Myocyte (in vitro differentiated cells): ENCODE results near the gene SPESP1. TPM values are rescaled to one million over a fixed set of nuclear protein-coding genes. Genes with fewer than 3 reads are reported as not detected.
"Not testable (repeated sequence)": the region's sequence is repeated elsewhere in the genome, so short reads cannot be mapped to it uniquely, and the experiment has no call there.

Experiments used
- DNase-seq: peaks from one replicate; pipeline ENCODE4 v3.0.0-alpha.2; 2012; ENCODE audit warnings: low read depth
- total RNA-seq: library from RNA; depleted of rRNA; stranded (reverse); fragments of >200 nt; gene quantifications from 2 replicates; pipeline ENCODE4 v1.2.3, GENCODE V29; 2014

The SPESP1 gene
- total RNA-seq, 1 donor from 2014 or later = 13.8 TPM

DNA sequence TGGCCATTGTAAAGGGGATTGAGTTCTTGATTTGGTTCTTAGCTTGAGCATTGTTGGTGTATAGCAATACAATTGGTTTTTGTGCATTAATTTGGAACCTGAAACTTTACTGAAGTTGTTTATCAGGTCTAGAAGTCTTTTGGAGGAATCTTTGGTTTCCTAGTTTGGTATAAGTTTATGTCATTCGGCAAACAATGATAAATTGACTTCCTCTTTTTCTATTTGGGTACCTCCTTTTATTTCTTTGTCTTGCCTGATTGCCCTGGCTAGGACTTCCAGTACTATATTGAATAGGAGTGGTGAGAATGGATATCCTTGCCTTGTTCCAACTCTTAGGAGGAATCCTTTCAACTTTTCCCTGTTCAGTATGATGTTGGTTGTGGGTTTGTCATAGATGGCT is 32.1 kb downstream of the SPESP1 start:
- DNase-seq = no peak

DNA sequence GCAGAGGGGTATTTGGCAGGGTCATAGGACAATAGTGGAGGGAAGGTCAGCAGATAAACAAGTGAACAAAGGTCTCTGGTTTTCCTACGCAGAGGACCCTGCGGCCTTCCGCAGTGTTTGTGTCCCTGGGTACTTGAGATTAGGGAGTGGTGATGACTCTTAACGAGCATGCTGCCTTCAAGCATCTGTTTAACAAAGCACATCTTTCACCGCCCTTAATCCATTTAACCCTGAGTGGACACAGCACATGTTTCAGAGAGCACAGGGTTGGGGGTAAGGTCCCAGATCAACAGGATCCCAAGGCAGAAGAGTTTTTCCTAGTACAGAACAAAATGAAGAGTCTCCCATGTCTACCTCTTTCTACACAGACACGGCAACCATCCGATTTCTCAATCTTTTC is 33.4 kb downstream of the SPESP1 start:
- not testable (repeated sequence) for DNase-seq

DNA sequence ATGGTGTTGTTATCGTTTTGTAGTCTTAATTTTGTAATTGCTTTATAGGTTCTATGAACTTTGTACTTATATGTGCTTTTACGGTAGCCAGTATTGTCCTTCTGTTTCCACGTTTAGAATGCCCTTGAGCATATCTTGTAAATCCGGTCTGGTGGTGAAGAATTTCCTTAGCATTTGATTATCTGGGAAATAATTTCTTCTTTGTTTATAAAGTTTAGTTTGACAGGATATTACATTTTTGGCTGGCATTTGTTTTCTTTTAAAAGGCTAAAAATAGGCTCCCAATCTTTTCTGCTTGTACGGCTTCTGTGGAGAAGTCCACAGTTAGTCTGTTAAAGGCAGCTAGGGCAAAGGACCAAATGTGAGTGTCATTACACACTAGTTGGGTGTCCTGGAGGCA is 36.7 kb downstream of the SPESP1 start:
- DNase-seq = no peak

DNA sequence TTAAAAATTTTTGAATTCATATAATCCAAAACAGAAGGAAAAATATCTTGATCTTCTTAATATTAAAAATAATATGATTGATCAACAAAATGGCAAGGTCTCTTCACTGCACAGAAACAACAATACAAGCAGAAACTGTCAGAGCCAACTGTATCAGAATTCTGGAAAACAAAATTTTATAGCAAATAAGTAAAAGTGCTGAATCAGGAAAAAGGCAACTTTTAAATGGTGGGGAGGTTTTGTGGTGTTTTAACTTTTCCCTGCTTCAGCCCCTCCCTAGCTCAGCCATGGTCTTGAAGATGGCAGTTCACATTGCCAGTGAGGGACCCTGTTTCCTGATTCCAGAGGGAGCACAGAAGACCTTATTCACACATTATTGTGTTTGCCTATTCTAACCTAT is 37.6 kb downstream of the SPESP1 start:
- no peak for DNase-seq

DNA sequence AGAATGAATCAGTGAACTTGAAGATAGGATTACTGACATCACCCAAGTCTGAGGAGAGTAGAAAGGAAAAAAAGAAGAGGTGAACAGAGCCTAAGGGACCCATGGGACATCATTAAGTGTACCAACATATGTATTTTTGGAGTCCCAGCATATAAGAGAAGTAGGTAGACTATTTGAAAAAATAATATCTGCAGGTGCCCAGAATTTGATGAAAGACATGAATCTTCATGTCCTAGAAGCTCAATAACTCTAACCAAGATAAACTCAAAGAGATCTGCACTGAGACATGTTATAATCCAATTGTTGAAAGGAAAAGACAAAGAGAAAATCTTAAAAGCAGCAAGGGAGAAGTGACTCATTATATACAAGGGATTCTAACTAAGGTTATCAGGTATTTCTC is 39.0 kb downstream of the SPESP1 start:
- DNase-seq = no peak

DNA sequence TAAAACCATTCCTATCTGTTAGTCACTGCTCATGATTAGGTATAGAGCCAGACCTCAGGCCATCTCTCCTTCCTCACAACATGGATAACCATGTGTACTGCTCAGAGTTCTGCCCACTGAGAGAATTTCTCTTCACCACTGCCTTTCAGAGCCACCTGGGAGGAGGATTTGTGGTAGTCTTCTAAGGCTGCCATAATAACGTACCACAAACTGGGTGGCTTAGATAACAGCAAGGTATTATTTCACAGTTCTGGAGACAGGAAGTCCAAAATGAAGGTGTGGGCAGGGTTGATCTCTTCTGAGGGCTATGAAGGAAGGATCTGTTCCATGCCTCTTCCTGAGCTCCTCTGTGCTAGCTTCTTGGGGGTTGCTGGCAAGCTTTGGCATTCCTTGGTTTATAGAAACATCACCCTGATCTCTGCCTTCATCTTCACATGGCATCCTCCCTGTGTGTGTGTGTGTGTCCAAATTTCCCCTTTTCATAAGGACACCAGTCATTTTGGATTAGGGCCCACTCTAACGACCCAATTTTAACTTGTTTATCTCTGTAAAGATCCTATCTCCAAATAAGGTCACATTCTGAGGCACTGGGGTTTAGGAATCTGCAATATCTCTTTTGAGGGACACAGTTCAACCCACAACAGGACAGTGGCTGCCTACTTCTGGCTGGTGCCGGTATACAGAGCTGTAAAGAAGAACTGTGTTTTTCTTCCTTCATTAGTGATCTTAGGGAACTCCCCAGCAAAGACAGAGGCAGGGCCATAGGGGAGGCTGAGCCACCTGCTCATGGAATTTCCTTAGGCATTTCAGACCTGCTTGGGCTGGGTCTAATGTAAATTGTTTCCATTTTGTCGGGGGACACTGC is 42.1 kb downstream of the SPESP1 start:
- DNase-seq = no peak

DNA sequence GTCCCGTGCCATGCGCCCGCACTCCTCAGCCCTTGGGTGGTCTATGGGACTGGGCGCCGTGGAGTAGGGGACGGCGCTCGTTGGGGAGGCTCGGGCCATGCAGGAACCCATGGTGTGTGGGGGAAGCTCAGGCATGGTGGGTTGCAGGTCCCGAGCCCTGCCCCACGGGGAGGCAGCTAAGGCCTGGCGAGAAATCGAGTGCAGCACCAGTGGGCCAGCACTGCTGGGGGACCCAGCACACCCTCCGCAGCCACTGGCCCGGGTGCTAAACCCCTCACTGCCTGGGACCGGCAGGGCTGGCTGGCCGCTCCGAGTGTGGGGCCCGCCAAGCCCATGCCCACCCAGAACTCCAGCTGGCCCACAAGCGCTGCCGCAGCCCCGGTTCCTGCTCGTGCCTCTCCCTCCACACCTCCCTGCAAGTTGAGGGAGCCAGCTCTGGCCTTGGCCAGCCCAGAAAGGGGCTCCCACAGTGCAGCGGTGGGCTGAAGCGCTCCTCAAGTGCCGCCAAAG is 45.4 kb downstream of the SPESP1 start:
- not testable (repeated sequence) for DNase-seq

DNA sequence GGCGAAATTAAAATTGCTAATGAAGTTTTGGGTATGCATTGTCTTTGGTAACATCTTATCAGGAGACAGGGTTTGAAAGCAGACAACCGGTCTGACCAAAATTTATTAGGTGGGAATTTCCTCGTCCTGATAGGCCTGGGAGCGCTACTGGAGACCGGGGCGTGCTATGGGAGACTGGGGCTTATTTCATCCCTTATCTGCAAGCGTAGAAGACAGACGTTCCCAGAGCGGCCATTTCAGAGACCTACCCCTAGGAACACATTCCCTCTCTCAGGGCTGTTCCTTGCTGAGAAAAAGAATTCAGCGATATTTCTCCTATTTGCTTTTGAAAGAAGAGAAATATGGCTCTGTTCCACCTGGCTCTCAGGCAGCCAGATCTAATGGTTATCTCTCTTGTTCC is 47.1 kb downstream of the SPESP1 start:
- DNase-seq = not testable (repeated sequence)

DNA sequence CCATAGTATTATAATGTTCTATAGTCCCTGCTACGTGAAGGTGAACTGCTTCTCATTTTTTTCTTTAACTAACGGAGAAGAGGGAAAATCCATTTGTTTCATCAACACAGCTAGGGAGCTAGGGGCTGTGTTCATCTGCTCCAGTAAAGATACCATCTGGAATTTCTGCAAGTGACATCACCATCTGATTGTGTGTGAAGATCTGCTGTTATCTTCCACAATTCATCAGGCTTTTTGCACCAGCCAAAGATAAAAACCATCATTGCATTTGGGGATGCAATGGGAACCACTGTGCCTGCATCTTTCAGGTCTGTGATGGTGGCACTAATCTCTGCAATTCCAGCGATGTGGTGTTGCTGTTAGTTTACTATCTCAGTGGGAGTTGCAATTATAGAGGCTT is 48.7 kb downstream of the SPESP1 start:
- no peak for DNase-seq

DNA sequence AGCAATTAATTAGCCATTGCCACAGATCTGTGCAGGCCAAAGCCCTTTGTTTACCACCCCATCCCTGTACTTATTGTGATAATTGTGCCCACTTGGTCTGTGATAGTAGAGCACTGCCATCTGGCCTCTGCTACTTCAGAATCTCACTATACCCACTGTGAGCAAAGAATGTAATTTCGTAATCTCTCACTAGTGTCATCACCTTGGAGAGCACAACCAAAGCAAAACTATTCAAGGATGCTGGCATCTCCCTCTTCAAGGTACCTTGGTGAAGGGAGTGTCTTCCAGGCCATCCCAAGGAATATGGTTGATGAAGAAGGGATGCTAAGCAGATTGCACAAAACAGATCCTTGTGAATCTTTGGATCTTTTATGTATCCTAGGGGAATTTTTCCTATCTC is 49.5 kb downstream of the SPESP1 start:
- no peak for DNase-seq

DNA sequence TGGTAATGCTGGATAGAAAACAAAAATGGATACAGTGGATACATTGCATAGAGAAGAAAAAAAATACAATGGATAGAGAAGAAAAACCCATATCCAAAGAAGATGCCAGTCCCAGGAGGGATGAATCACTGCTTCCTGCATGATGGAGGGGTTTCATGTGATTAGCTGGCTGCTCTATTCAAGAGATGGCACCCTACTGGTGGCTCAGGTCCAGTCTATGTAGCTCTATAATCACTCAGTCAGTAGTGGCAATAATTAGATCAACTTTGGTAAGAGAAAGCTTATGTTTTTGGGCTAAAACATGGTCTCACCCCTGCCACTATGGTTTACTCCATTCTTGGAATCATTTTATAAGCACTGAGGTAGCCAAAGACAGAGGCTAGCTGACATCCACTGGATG is 50.5 kb downstream of the SPESP1 start:
- no peak for DNase-seq

DNA sequence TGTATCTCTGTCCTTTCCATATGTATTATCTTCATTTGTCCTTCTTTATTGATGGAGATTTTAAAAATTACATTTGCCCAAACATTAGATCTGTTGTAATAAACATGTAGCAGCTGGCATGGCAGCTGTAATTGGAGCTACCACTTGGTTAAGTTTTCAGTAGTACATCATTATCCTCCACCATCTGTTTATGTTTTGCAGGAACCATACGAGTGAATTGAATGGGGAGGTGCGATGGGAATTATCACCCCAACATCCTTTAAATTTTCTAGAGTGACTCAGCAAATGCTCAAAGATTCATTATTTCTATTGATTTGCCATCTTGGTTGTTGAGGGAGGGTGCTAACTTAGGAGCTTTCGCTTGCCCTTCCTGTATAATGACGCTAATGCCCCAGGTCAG is 51.6 kb downstream of the SPESP1 start:
- DNase-seq = no peak

DNA sequence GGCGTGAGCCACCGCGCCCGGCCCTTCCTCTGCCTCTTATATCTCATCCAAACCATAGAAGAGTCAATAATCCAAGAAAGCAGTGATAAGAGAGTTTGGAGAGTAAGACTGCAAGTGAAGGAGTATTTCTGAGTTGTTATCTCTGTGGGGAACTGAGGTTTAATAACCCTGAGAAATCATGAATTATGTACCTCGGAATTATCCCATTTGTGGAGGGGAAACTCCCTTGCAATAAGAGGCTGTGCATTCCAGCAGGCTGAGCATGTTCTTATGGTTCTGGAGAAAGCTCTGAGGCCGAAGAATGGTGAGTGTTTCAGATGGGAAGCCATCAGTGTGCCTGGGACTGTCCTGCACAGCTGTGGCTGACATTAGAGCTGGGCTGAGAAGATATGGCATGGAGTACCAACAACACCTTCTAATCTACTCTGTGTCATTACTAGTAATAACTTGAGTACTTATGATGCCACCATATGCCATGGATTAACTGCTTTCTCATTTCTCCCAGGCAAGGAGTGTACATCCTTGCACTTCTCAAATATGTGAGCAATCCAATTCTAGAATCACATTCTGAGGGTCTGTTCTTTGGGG is 52.7 kb downstream of the SPESP1 start:
- no peak for DNase-seq

DNA sequence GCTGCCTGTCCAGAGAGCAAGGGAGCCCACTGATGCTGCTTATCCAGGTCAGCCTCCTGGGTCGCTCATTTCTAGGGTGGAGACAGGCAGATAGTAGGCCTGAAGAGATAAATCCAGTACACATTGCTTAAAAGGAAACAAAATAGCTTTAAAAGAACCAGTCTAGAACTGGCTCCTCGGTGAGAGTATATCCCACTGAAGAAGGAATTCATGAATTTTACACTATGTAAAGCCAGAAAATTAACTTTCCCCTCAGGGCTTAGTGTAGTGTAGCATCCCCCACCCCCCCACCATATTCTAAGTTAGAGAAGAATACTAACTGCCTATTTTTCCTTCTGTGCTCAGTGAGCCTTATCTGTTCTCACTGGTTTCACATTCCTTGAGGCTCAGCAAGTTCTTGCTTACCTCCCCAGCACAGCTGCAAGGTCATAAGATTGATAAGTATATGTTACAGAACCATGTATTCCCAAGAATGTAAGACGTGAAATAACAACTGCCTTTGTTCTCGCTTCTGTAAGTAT is 53.7 kb downstream of the SPESP1 start:
- no peak for DNase-seq

DNA sequence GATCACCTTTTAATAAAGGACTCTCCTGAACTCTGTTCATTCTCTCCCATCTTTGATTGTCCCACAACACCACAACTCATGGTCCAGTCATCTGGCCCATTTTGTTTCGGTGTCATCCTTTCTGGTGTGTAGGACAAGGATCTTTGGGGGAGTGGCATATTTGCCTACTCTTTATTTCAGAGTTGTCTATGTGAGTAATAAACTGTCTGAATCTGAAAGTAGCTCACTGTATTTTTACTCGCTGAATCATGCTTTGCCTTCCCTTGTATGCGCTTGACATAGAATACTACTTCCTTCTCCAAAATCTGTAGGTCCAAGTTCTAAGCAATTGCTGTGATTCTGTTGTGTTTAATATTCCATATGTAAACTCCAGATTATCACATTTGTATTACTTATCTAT is 54.3 kb downstream of the SPESP1 start:
- DNase-seq = no peak

DNA sequence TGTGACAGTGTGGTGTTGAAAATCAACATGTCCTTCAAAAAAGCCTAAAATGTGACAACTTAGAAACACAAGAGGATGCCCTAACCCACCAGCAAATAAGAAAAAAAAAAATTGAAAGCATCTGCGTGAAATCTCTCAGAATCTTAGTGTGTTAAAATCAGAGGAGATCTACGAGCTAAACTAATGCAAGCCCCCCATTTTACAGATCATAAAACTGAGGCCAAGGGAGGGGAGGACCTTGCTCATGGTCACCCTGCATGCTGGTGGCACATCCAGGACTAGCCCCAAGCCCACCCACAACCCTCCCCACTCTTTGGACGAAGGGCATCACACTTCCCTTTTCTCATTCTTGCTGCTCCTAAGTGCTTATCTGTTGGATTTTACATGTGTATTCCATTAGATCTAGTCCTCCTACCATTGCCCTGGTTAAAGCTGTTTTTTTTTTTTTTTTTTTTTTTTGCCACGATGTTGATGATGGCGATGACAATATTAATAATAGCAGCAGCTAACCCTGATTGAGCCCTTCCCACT is 55.1 kb downstream of the SPESP1 start:
- no peak for DNase-seq

DNA sequence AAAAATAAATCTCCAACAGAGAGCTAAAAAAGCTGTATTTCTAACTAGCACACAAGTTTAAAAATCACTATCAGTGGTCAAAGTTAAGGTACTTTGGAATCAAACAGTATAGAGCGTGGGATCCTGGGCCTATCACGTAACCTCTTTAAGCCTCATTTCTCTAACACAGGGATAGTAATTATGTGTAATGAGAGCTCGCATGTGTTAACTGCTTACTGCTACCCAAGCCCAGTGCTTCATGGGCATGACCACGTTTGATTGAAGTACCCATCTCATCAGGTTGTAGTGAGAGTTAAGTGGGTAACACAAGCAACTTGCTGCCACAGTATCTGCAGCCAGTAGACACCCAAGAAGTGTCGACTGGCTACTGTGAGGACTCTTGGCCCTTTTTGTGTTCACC is 56.0 kb downstream of the SPESP1 start:
- no peak for DNase-seq

DNA sequence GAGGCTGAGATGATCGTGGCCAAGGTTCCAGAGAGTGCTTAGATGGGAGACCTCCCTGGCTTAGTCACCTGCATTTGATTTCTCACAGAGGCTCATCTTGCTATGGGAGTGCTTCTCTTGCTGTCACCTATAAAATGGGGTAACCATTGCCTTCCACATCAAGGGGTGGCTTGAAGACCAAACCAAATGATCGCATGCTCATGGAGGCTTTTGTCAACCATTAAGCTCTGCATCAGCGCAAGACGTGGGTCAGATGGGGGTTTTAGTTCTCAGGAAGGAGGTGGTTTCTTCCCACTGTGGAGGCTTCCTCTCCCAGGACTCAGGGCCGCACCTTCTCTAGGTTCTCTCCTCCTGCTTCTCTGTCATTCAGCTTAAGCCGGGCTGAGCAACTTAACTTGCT is 56.8 kb downstream of the SPESP1 start:
- DNase-seq = no peak

DNA sequence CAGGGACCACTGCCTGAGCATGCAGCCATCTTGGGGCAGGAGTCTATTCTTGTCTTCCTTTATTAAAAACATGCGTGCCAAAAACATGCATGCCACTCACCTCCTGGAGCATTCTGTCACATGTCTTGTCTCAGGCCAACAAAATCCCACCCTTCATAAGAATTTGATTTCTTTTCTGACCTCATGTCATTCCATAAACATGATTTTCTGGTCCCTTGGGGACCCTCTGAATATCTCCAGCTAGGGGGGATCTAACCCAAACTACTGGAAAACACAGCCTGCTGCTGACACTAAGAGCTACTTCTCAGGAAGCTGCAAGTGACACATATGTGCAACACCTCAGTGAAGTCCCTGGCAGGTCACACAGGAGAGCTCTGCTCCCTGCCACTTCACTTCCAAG is 57.4 kb downstream of the SPESP1 start:
- DNase-seq = no peak

DNA sequence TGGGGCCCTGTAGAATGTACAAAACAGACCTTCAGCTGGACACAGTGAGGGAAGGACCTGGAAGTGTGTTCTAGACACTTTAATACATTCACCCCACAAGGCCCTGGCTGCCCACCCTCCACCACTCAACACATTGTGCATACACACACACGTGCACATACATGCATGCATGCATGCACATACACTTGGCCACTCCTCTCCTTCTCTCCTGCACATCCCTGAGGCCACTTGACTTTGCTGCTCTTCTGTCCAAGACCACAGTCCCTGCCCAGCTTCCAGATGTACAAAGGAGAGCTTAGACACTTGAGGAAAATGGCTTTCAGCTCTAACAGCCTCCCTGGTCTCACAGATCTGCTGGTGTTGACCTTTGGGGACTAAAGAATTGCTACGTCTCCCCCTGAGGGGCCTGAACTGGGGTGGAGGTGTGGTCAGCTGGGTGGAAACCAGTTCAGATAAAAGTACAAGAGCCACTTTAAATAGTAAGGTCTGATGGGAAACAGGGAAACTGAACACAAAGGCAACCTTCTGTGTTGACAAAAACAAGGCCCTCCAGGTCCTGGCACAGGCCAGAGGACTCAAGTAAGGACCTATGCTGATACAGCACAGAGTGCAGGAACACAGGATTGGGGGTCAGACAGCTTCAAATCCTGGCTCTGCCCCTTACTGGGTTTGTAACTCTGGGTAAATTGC is 59.4 kb downstream of the SPESP1 start:
- DNase-seq = no peak

DNA sequence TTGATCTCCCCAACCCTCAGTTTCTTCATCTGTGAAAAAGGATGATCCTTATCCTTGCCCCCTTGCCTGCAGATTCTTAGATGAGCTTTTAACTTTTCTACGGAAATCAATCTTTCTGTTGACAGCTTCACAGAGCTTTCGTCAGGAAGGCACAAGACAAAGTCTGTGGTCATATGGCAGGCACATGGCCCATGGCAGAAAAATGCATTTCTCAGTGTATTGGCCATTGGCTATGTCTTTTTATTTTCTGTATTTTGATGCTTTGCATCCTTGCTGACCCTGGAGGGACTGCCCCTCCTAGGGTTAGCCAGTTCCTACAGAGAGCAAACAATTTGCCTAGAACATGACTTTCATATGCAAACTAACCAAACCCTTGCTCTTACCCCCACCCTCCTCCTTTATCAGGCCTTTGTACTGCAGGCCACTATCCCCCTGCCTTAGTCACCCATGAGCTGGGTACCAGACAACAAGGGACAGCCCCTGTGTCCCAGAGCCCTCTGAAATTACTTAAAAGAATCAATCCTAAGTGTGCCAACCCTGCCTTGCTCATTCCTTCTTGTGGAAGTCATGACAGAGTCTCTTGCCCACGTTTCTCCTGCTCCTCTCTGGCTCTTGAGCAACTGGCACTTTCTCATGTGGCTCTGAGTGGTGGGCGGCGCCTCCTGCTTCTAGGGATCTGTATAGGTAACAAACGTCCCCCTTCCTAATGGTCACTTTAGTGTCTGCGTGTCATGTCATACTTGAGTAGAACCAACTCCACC is 60.1 kb downstream of the SPESP1 start:
- no peak for DNase-seq
